ENCODE data around the gene IFITM10.

IFITM10 gene

GRCh38 chr11:1742371-1742770, 8.0 kb downstream of the IFITM10 start:
- H3K4me3 ChIP-seq (ENCODE audit: low read depth, low read length) = no peak overlapping the region

GRCh38 chr11:1741741-1742140, 8.7 kb downstream of the IFITM10 start:
- no peak overlapping the region for H3K4me3 ChIP-seq (ENCODE audit: low read depth, low read length)

GRCh38 chr11:1740786-1741530, 9.4 kb downstream of the IFITM10 start:
- no peak overlapping the region for H3K4me3 ChIP-seq (ENCODE audit: low read depth, low read length)

- H3K4me3 ChIP-seq (ENCODE audit: low read depth, low read length) = no peak overlapping the region
These were observed 10.8 kb downstream of the IFITM10 start for GRCh38 chr11:1739576-1739975.

DNA sequence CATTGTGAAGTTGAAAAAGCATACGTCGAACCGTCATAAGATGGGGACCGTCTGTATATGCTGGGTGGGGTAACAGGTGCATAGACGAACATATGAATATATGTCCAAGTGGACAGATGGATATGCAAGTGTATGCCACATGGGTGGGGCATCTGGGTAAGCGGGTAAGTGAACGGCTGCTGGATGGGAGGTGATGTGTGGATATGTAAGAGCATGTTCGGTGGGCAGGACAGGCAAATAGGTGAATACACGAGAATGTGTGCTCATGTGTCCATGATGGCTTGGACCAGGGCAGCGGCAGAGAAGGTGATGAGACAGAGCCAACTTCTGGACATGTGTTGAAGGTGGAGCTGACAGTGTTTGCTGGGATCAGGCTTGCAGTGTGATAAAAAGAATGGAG, 12.0 kb downstream of the IFITM10 start:
- no peak overlapping the region for H3K4me3 ChIP-seq (ENCODE audit: low read depth, low read length)

GRCh38 chr11:1737080-1737757, 13.2 kb downstream of the IFITM10 start:
- H3K4me3 ChIP-seq (ENCODE audit: low read depth, low read length) = no peak overlapping the region

- no peak overlapping the region for H3K4me3 ChIP-seq (ENCODE audit: low read depth, low read length)
These were observed 13.9 kb downstream of the IFITM10 start for GRCh38 chr11:1736447-1736992.

DNA sequence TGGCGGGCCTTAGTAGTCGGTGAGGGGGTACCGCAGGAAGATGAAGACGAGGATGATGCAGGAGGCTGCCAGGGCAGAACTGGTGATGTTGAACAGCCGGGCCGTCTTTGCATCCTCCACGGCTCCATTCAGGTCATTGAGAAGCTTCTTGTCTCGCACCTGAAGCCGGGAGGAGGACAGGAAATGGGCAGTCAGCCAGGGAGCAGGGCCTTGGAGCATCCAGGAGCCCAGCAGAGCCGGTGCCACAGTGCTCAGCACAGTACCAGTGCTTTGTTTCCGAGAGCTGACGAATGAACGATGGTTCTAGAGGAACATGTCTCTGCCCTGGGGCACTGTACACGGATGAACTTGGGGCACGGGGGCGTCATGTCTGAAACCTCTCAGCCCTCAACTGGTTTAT, 15.1 kb downstream of the IFITM10 start:
- H3K4me3 ChIP-seq (ENCODE audit: low read depth, low read length) = no peak overlapping the region

DNA sequence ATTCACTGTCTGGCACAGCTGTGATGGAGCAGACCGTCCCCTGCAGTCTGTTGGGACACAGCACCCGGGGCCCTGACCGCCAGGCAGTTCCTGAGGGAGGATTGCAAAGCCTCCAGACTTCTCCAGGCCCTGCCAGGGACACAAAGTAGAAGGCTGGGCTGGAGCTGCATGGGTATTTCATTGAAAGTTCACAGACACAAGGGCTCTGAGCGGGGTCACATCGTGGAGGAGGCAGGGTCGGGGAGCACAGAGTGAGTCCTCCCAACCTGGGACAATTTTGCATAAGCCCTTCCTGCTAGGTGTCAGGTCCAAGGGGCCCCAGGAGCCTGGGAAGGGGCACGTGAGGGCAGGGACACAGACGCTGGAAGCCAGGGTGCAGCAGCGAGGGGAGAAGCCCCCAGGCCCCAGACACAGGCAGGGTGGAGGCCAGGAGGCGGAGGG, 15.7 kb downstream of the IFITM10 start:
- H3K4me3 ChIP-seq (ENCODE audit: low read depth, low read length) = no peak overlapping the region

DNA sequence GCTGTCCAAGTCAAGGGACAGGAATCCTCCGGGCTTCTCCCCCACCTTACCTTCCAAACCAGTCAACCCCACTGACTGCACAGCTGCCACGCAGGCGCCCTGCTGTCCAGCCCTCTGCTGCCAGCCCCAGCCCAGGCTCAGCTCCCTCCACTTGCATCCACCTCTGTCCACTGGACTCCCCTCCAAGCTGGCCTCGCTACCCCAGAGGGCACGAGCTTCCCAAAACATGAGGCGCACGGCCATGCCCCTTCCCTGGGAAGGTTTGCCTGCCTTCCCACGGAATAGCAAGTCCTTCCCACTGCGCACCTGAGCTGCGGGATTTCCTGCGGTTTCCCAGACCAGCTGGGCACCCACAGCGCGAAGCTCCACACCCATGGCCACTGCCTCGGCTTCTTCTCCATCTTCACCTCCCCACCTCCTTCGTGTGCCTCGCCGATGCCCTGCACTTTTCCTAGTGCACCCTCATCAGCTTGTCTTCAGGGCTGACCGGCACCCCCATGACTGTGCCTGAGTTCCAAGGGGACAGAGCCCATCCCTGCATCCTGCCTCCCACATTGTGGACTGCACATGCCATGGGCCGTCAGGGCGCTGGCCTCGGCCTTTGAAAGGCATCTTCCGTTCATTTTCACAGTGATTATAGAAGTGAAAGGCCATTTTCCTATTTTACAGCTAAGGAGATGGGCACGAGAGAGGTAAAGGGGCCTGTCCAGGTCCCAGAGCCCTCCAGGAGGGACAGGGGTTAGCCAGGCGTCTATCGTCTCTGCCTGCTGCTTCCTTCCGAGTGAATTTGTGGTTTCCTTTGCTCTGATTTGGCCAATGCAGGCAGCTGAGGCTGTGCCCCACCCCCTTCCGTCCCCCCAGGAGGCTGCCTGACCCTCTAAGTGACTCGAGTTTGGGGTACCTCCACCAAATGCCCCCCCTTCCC, 16.4 kb downstream of the IFITM10 start:
- H3K4me3 ChIP-seq (ENCODE audit: low read depth, low read length) = no peak overlapping the region

DNA sequence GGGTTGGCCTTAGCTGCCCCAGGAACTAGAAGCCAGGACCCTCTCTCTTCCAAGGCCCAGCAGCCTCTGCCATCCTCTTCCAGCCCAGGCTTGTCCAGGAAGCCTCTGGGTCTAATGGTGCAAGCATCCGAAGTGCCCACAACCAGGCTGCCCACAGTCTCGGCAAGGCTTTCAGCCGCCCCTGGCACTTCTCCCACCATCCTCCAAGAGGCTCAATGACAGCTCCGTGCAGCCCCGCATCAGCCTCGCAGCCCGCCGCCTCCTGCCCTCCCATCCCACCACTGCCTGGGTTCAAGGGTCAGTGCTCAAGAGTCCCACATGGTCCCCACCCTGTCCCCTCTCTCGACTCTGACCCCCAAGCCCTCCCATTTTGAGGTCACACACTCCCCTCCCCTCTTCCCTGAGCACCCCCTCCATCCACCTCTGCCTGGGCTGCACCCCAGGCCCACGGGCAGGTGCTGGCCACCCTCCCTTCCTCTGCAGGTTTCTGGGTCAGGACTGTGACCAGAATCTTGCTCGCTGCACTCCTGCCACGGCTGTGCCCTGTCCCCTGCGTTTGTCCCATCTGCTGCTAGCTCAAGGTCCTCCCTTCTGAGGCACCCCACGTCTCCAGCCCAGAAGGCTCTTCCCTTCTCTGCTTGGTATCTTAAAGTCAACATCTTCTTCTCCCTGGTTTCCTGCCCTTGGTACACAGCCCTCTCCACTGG, 17.2 kb downstream of the IFITM10 start:
- no peak overlapping the region for H3K4me3 ChIP-seq (ENCODE audit: low read depth, low read length)

DNA sequence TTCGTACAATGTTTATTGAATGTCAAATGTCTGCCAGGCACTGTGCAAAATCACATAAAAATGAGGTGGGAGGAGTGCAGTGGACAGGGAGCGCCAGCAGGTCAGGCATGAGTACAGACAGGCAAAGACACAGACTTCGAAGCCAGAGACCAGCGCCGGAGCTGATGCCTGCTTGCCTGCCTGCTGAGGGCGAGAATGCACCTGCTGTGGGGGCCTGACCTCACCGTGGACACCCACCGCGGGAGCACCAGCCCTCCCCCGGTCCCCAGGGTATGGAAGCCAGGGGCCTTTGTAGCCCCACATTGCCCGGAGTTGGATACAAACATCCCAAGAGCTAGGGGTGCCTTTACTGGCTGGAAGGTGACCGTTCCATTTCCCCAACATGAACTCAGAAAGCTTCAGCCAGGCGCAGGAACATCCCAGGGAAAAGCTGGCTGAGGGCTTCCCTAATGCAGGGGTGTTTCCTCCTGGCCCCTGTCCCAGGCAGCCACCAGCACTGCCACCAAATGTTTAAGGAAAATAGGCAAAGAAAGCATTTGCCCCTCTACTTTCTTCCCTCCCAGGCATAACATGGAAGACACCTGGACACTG, 17.9 kb downstream of the IFITM10 start:
- no peak overlapping the region for H3K4me3 ChIP-seq (ENCODE audit: low read depth, low read length)

GRCh38 chr11:1731451-1732059, 18.8 kb downstream of the IFITM10 start:
- H3K4me3 ChIP-seq (ENCODE audit: low read depth, low read length) = no peak overlapping the region

DNA sequence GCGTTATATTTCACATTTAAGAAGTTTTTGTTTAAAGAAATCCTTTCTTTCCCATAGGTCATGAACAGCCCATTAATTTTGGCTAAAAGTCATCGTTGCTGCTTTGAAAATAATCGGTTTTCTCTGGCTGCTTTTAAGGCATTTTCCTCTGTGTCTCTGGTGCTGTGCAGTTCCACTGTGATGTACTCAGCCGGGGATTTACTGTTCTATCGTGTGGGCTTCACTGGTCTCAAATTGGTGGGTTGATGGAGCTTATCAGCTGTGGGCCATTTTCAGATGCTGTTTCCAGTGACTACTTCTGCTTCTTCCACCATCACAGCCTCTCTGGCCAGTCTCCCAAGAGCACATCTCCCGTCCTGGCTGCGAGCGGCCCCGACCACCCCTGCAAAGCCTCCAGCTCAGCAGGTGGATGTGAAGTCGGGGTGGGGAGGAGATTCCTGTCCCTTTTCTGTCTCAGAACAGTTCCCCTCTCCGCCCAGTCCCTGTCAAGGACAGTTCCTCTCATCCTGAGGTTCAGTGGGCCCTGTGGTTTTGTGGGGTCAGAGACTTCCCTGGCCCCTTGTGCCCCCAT, 20.3 kb downstream of the IFITM10 start:
- H3K4me3 ChIP-seq (ENCODE audit: low read depth, low read length) = no peak overlapping the region

DNA sequence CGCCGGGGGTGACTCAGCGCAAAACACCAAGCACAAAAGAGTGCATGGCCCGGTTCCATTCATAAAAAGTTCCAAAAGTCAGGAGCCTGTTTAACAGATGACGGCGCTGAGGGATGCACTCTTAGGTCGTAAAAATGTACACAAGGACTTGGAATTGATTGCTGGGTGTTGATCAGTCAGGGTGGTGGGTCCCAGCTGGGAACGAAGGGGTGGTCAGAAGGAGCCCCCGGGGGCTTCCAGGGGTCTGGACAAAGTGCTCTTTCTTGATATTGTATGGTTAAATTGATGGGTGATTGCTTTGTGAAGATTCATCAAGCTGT, 20.7 kb downstream of the IFITM10 start:
- H3K4me3 ChIP-seq (ENCODE audit: low read depth, low read length) = no peak overlapping the region

DNA sequence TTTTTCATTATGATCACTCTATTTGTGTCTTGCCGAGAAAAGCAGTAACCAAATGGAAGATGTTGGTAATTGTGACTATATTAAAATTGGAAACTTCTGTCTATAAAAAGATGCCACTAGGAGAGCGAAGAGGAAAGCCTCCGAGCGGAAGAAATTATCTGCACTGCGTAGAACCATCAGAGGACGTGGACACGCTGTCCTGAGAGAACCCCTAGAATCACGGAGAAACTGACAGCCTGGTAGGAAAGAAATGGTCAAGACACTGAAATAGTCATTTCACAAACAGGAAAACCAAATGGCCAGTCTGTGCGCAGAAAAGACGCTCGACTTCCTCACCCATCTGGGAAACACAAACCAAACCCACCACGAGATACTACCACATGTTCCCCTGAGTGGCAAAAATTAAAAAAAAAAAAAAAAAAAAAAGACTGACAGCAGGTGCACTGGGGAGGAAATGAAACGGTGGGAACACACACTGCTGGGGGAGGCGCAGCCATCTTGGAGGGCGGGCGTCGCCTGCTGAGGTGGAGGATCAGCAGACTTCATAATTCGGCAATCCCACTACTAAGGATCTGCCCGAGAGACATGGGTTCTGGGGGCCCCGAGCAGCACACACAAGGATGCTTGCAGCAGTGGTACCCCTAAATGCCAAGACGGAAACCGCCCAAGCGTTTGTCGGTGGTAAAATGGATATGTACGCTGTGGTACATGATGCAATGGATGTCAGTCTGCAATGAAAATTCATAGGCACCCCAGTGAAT, 21.3 kb downstream of the IFITM10 start:
- no peak overlapping the region for H3K4me3 ChIP-seq (ENCODE audit: low read depth, low read length)

GRCh38 chr11:1728301-1728700, 22.1 kb downstream of the IFITM10 start:
- no peak overlapping the region for H3K4me3 ChIP-seq (ENCODE audit: low read depth, low read length)

- no peak overlapping the region for H3K4me3 ChIP-seq (ENCODE audit: low read depth, low read length)
These were observed 22.5 kb downstream of the IFITM10 start for GRCh38 chr11:1727861-1728260.
